Measurements from ENCODE around the gene FAM240B. TPM values are rescaled to one million over a fixed set of nuclear protein-coding genes. Genes with fewer than 3 reads are reported as not detected.

The FAM240B gene
- total RNA-seq, 1 donor from 2014 or later, result not detected

DNA sequence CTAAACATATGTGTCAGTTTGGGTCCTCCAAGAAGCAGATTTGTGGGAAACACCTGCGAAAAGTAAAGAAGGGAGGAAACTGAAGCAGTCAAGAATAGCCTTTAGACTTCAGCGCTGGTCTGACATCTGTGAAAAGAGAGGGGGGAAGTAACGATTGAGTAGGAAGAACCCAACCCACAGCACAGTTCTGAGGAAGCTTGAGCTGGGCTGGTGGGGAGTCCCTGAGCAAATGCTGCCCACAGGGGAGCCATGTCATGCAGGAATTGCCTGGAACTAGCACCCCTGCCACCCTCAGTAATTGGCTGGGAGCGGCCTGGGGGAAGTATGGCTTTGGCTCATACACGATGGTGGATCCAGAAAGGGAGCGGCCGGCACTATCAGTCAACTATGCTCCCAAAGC is 20.6 kb downstream of the FAM240B start:
- DNase-seq, result no peak

- DNase-seq, result no peak
These were observed 22.1 kb downstream of the FAM240B start for GRCh38 chr9:38697776-38698300.

DNA sequence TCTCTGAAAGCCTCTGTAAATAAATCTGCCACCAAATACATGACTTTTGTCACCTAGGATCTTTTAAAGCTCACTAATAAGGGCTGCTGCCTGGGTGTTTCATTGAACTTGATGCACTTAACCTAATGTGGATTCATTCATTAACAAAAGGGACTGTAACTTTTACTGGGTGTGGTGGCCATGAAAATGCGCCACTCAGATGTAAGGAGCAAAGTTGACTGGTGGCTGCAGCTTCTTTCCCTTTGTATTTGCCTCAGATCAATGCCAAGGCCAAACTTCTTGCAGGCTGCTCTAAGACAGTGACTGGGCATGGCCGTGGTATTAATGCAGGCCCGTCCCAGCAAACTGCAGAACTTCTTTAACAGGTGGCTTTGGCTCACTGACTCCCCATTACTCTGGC is 22.9 kb downstream of the FAM240B start:
- no peak for DNase-seq

- DNase-seq, result no peak
These were observed 25.3 kb downstream of the FAM240B start for GRCh38 chr9:38694676-38695075.

- no peak for DNase-seq
These were observed 27.2 kb downstream of the FAM240B start for GRCh38 chr9:38692707-38693106.

- DNase-seq, result no peak
These were observed 29.4 kb downstream of the FAM240B start for GRCh38 chr9:38690574-38690973.

DNA sequence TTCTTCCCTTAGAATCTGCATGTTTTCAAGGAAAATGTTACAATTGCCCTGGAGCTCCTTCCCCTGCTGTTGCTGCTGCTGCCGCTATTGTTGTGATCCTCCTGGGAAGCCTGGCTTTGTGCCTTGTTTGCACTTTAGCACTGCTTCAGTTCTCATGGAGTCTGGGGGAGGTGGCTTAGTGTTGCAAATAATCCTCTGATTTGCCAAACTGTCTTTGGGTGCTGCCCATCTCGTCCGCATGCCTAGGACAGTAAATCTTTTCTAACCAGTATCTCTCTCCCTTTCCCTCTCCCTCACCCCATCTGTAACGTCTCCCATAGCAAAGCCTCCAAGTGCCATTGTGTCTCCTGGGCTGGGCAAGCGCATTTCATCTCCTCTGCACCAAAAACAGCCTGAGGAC is 30.3 kb downstream of the FAM240B start:
- peak; percentile 7 for DNase-seq

- DNase-seq, result no peak
These were observed 31.9 kb downstream of the FAM240B start for GRCh38 chr9:38687992-38688391.

DNA sequence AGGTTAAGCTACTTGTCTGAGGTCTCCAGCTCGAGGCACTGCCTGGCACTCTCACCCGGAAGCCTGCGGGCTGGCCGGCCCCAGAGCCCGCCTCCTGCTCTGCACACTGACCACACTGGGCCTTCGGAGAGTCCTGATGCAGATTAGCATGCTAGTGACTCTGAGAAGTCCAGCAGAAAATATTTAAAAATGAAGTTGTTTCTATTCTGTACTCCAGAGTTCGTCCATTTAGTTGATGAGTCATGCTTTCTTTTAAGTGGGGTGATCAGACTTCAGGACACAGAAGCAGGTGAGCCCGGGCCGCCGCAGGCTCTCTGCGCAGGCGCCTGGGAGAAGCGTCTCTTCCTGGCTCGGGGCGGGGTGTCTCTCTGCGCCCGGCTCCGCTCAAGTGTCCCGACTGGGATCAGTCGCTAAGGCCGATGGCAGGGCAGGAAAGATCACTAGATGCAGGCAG is 32.5 kb downstream of the FAM240B start:
- DNase-seq, result no peak

DNA sequence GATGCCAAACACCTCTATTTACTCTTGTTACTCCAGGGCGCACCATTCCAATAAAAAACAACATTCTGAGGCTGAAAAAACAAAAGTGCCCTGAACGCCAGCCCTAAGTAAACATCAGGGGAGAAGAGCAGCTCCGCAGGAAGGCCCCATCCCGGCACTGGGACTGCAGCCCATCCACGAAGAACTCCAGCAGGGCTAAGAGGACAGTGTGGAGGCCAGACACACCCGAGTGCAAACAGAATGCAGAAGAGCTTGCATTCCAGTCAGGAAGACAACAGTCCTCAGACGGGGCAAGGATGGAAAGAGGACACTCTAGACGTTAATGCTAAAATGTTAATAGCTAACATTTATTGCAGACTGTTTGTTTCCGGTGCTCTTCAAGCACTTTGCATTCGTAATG is 33.0 kb downstream of the FAM240B start:
- DNase-seq, result no peak

- no peak for DNase-seq
These were observed 34.4 kb downstream of the FAM240B start for GRCh38 chr9:38685535-38685934.

- no peak for DNase-seq
These were observed 36.6 kb downstream of the FAM240B start for GRCh38 chr9:38683336-38683735.

- DNase-seq, result no peak
These were observed 37.2 kb downstream of the FAM240B start for GRCh38 chr9:38682713-38683112.

- DNase-seq, result no peak
These were observed 38.1 kb downstream of the FAM240B start for GRCh38 chr9:38681747-38682227.

- no peak for DNase-seq
These were observed 39.0 kb downstream of the FAM240B start for GRCh38 chr9:38680837-38681445.

GRCh38 chr9:38677660-38678303 is 42.2 kb downstream of the FAM240B start:
- no peak for DNase-seq

DNA sequence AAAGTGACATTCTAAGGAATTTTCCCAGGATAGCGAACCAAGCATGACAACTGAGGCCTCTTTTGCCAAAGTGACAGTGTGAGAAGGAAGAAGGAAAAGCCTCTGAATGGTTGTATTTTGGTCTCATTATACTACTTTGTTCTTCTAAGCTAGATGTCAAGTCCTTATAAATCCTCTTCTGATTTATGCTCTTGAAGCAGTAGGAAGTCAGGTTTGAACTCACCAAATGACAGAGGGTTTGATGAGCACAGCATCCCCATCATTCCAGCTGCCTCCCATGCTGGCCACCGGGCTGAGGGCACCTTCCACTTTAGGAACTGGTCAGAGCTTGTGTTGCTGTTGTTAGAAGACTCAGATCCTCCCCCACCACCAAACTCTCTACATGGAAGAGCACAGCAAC is 44.1 kb downstream of the FAM240B start:
- no peak for DNase-seq

GRCh38 chr9:38675211-38675610 is 44.7 kb downstream of the FAM240B start:
- DNase-seq, result no peak

DNA sequence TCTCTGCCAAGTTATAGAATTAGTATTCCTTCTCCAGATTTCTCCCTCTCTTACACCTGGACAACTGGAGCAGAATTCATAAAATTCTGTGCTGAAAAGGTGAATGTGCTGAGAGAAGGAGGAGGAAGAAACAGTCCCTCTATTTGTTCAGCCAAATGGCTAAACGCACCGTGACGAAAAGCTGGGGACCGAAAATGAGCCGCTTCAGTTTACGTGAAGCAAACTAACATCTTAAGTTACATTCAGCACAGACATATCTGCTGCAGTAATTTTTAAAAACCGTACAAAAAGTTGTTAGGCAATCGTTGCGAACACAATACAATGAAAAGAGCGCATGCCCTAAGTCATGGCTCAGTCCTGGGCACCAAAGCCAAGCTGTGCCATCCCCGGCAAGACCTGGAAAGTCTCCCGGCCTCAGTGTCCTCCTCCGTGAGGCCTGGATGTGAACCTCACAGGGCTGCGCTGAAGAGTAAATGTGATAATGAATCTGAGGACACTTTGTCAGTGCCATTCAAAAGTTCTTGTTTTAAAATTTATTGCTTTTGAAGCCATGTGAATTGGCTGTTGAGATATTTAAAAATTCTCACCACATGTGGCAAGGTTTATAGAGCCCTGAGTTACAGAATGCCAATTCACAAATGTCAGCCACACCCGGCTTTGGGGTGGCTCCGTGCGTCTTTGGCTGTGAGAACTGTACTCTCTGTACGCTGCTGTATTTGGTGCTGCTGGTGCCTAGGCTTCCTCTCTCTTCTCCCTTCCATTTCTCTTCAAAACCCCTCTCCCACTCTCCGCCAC is 46.3 kb downstream of the FAM240B start:
- no peak for DNase-seq

DNA sequence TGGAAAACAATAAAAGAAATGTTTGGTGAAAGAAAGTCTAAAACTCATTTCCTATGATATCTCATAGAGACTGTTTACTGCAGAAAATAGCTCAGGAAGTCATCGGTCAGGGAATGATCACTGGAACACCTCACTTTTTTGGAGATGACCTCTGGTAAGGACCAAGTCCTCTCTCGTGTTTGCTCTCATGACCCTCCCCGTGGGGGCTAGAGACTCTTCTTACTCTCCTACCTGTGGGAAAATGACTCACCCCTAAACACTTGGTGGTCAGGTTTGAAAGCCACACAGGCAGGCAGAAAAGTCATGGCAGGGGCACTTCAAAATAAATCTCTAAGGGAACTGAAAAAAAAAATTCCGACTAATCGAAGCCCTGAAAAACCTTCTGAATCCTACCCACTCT is 48.2 kb downstream of the FAM240B start:
- DNase-seq, result no peak

- no peak for DNase-seq
These were observed 48.6 kb downstream of the FAM240B start for GRCh38 chr9:38671372-38671731.

- no peak for DNase-seq
These were observed 49.2 kb downstream of the FAM240B start for GRCh38 chr9:38670542-38671371.

Measured in skin of body (tissue), 2 donors.